Activated CD4-positive, alpha-beta T cell treated with anti-CD3 and anti-CD28 coated beads, Interleukin-2, amount 50 U/mL, for 1 hour (primary cell): ENCODE measurements around the gene LIX1L.
"Not testable (repeated sequence)": the region's sequence is repeated elsewhere in the genome, so short reads cannot be mapped to it uniquely, and the experiment has no call there.

Experiments
- DNase-seq: peaks from one replicate; pipeline ENCODE4 v3.0.0-alpha.2; 2020

The LIX1L gene

DNA sequence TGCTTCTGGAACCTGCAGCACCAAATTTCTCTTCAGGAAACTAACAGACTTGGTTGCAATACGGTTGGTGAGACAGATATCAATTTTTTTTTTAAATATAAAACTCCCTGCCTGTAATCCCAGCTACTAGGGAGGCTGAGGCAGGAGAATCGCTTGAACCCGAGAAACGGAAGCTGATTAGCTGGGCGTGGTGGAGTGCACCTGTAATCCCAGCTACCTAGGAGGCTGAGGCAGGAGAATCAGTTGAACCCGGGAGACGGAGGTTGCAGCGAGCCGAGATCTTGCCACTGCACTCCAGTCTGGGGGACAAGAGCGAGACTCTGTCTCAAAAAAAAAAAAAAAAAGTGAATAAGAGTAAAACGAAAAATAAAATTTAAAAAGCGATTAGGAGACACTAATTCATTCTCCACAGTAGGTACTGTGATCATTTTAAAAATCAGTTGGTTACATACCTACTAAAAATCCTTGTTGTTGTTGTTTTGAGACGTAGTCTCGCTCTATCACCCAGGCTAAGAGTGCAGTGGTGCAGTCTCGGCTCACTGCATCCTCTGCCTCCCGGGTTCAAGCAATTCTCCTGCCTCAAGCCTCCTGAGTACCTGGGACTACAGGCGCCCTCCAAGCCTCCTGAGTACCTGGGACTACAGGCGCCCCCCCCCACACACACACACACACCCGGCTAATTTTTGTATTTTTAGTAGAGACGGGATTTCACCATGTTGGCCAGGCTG, 29.7 kb downstream of the LIX1L start:
- DNase-seq, result no peak

DNA sequence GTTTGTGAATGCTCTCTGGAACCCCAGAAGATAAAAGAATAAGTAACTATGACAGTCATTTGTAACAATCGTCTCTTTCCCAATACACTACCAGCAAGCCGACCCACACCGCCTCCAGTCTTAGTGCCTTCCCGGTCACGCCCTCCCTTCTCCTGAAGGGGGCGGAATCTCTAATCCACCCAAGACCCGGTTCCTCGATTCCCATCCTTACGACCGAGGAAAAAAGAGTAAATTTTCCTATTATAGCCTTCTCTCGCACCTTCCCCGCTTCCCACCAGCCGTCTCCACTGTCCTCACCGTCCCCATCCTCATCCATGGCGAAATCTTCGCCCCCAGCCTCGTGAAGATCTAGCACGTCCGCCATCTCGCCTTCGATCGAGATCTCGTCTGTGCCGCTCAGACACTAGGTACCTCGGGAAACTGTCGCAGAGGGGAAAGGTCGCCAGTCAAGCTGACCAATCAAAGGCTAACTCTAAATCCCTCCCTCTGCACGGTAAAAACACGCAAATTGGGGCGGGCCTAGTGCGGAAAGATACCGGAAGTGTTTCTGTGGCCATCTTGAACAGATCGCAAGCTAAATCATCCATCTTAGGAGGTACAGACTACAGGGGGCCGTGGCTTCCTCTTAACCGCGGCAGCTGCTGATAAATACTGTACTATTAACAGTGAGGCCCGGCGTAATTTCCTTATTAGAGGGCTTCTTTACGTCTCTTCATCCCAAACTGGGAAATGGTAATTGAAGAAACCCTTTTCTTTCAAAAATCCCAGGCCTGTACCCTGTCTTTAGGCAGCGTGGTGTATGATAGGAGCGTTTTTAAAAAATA, 30.5 kb downstream of the LIX1L start, which contains the start of gene RBM8A:
TSS of gene RBM8A (minus strand) at position 422 of the 824 bp plus-strand sequence. CDS start at position 364, 58 bp downstream.
- peak; percentile 91 for DNase-seq

- no peak for DNase-seq
These were observed 31.1 kb downstream of the LIX1L start for GRCh38 chr1:145926686-145927062.

- no peak for DNase-seq
These were observed 35.6 kb downstream of the LIX1L start for GRCh38 chr1:145922266-145922665.

- not testable (repeated sequence) for DNase-seq
These were observed 37.5 kb downstream of the LIX1L start for GRCh38 chr1:145920297-145920696.

- DNase-seq, result no peak
These were observed 38.6 kb downstream of the LIX1L start for GRCh38 chr1:145918992-145919939.

DNA sequence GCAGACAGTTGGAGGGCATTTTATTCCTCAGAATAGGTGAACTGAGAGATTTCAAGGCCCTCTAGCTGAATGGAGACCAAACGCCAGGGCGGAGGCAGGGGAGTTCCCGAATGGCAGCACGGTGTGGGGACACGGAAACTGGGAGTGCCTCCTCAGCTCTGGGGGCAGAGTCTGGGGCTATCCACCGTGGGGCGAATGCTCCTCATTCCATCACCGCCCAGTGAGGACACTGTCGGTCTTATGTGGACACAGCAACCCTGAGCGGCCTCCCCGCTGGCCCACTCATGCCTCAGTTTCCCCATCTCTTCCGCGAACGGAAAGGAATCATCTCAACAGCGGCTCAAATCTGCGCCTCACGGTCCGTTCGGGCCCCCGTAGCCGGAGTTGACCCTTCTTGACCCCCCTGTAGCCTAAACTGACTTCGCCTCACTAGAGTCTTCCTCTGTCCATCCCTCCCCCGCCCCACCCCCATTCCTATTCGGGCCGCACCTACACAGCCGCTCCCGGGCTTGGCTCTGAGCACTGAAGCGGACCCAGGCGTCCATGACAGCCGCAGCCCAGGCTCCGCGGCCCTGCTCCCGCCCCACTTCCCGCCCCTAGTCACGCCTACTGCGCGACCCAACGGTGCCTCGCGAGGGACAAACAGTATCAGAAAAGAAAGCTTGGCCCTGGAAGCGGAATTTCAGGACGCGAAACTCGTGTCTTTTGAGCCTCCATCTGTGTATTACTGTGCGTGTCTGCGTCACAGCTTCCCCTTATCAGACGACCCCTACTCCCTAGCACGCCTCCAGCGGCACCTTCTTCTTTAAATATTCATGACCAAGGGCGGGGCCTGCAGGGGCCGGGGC, 39.4 kb downstream of the LIX1L start, which contains the start of gene PEX11B:
TSS of gene PEX11B (minus strand) at position 574 of the 848 bp plus-strand sequence. CDS start at position 545, 29 bp downstream.
- DNase-seq, result peak; percentile 92

DNA sequence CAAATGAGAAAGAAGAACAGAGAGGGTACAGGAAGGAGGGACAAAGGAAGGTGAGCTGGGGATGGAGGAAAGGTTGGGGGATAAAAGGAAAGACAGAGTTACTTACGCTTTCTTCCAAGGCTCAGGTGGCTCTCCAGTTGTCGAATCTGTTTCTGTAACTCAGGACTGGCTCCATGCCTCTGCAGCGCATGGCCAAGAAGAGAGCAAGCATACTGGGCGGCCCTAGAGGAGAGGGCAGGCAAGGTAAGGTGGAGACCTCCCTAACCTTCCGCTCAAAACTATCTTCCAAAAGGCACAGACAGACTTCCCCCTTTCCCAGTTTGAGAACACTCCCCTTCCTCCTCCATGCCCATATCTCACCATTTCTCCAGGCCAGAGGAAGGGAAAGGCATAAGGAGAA, 40.2 kb downstream of the LIX1L start:
- no peak for DNase-seq

GRCh38 chr1:145916745-145917144, 41.1 kb downstream of the LIX1L start:
- DNase-seq, result no peak

- no peak for DNase-seq
These were observed 45.6 kb downstream of the LIX1L start for GRCh38 chr1:145912128-145912641.

GRCh38 chr1:145908653-145909052, 49.2 kb downstream of the LIX1L start:
- DNase-seq, result no peak

DNA sequence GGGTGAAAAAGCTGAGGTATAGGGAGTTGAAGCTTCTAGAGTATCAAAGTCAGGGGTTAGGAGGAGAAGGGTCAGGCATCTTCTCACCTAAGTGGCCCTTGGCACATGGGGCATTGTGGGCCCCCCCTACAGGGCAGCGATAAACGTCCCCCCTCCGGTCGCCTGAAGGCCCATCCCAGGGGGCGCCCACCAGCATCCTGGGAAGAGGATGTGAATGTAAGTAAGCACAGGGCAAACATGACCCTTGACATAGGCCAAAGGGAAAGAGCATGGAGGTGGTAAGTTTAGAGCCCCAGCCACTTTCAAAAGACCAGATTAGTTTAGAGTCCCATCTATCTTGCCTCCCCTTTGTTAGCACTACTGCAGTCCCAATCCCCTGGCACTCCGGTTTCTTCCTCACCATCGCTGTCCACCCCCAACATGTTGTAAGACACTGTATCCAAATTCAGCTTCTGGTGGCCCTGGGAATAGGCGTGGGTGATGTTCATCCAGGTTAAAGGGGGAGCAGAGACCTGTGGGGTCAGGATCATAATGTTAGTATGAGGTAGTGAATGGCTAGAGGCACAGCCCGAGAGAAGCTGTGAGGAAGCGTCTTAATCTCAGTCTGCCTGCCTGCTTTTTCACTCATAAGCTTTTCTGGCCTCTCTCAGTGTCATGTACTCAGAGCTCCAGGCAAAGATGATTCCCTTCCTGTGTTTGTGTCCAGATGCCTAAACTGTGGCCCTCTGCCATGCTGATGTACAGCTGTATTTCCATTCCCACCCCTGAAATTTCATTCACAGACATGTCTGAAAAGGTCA, 50.7 kb downstream of the LIX1L start:
- DNase-seq, result no peak

DNA sequence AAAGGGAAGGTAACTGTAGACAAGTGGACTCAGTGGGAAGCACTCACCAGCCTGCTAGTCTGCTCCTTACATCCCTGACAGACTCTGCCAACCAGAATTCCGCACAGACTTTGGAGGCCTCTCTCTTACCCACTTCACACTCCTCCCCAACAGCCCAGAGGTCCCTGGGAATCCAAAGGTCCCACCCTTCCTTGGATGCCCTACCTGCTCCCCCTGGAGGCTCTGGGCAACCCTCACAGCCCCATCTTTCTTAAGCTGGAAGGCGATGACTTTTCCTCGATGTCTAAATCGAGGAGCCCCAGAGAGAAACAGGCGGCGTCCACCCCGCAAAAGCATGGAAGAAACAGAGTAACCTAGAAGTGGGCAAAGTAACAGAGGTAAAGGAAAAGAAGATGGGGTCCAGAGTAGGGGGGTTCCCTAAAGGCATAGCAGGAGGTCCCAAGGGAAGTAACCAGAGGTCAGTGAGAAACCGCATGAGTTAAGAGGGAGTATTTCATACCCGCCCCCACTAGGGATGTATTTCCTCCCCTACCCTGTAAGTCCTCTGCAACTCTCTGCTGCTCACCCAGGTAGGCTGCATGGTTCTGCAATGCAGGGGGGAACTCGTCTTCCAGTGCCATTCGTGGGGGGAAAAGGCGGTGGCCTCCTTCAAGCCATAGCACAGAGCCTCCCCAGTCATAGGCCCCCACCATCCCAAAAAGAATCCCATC, 56.4 kb downstream of the LIX1L start:
- no peak for DNase-seq

GRCh38 chr1:145898756-145899155, 59.1 kb downstream of the LIX1L start:
- DNase-seq, result no peak

DNA sequence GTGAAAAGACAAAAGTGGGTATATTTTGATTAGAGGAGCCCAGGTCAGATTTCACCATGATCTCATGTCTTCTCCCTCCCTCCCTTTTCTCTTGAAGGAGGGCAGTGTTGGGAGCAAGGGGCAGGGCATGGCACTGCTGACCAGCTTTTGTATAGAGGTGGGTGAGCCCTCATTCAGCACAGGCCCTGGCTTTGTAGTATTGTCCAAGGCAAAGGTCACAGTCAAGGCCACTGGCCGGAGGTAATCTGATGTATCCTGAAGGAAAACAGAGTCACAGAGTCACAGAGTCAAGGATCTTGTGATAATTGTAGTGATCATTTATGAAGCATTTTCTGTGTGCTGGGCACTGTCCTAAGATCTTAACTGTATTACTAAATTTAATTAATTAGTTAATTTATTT, 59.8 kb downstream of the LIX1L start:
- no peak for DNase-seq

GRCh38 chr1:145895471-145895870, 62.3 kb downstream of the LIX1L start:
- no peak for DNase-seq

- no peak for DNase-seq
These were observed 64.3 kb downstream of the LIX1L start for GRCh38 chr1:145893306-145894055.

DNA sequence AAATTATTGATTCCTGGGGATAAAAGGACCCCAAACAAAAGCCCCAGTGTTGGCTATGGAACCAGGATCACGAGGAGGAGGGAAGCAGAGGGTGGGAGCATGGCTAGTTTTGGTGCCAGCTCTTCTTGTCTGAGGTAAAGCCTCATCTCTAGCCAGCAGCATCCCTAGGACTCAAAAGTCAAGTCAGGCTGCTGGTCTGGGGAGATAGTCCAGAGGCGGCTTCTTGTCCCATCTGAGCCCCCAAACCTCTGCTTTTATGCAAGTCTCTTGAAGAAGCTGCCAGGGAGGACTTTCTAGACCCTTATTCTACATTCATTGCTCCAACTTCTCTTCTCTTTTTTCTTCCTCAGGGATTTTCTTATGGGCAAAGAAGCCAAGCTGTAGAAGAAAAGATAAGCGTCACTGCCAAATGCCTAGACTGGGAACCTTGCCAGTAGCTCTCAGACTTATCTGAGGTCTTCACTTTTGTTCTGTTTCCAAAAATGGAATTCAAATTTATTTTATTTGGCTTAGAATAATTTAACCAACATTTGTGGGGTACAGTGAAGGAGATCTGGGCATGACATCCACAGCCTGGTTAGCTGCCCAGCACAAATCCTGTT, 65.2 kb downstream of the LIX1L start:
- DNase-seq, result no peak
